Kidney epithelial cell (primary cell): ENCODE results near the gene ASB16. TPM values are rescaled to one million over a fixed set of nuclear protein-coding genes. Genes with fewer than 3 reads are reported as not detected.

Experiments
- DNase-seq: peaks from one replicate; pipeline ENCODE4 v3.0.0-alpha.2; 2010; ENCODE audit warnings: low read depth
- H3K27me3 ChIP-seq: 2 replicates; pipeline ENCODE4 v1.6.0; 2011; ENCODE audit warnings: low read length; ENCODE audit not compliant: control insufficient read depth, insufficient read depth
- H3K36me3 ChIP-seq: 2 replicates; pipeline ENCODE4 v1.5.1; 2011; ENCODE audit warnings: low read length; ENCODE audit not compliant: control insufficient read depth, insufficient read depth
- H3K4me3 ChIP-seq: 2 replicates; pipeline ENCODE4 v1.5.1; 2011; ENCODE audit warnings: low read depth, mild to moderate bottlenecking, control low read depth, low read length
- CTCF ChIP-seq: IDR thresholded peaks from 2 replicates; pipeline ENCODE4 v1.5.1; 2011; ENCODE audit warnings: mild to moderate bottlenecking, moderate library complexity, low read length, control low read depth, inconsistent platforms; ENCODE audit not compliant: insufficient read depth, poor library complexity, severe bottlenecking
- total RNA-seq: library from RNA; depleted of rRNA; stranded (reverse); fragments of >200 nt; gene quantifications from 2 replicates; pipeline ENCODE4 v1.2.3, GENCODE V29; 2015

Gene ASB16
- total RNA-seq, 1 donor from 2014 or later: not detected

- Histone ChIP-seq H3K4me3 (peak overlapping the region; percentile 94), H3K36me3 (peaks cover 5% of the 10 kb centered on the region), H3K27me3 (no peaks in the 10 kb centered on the region)
- TF ChIP-seq CTCF: no peak
- no peak for DNase-seq
Measured at GRCh38 chr17:44217738-44218343, 47.3 kb downstream of the ASB16 start.

- TF ChIP-seq CTCF: peak; percentile 45
- Histone ChIP-seq H3K36me3 (peaks cover 5% of the 10 kb centered on the region), H3K4me3 (peak overlapping the region; percentile 94), H3K27me3 (no peaks in the 10 kb centered on the region)
- DNase-seq: no peak
Measured at GRCh38 chr17:44218344-44219107, 48.0 kb downstream of the ASB16 start.

- Histone ChIP-seq H3K36me3 (peaks cover 5% of the 10 kb centered on the region), H3K27me3 (no peaks in the 10 kb centered on the region), H3K4me3 (peak overlapping the region; percentile 94)
- TF ChIP-seq CTCF: no peak
- DNase-seq: no peak
Measured at GRCh38 chr17:44219108-44219615, 48.7 kb downstream of the ASB16 start.

- no peak for DNase-seq
- Histone ChIP-seq H3K36me3 (peaks cover 5% of the 10 kb centered on the region), H3K4me3 (peak within 1 kb of the TSS; percentile 94), H3K27me3 (no peaks in the 10 kb centered on the region)
- no peak for TF ChIP-seq CTCF
Measured at GRCh38 chr17:44219616-44220212, 49.2 kb downstream of the ASB16 start, which contains the start of gene UBTF. UBTF (minus strand) TSS chr17:44219675; CDS start chr17:44218229, 1,446 bp downstream.

GRCh38 chr17:44220213-44221083 lies 49.9 kb downstream of the ASB16 start:
- TF ChIP-seq CTCF: no peak
- DNase-seq: no peak

More at GRCh38 chr17:44220213-44221083, 49.9 kb downstream of the ASB16 start:
- Histone ChIP-seq H3K4me3 (peak overlapping the region; percentile 94), H3K27me3 (no peaks in the 10 kb centered on the region), H3K36me3 (peaks cover 2% of the 10 kb centered on the region)
